Activated CD8-positive, alpha-beta T cell treated with anti-CD3 and anti-CD28 coated beads for 36 hours (primary cell): ENCODE measurements around the gene POMGNT2. TPM values are rescaled to one million over a fixed set of nuclear protein-coding genes. Genes with fewer than 3 reads are reported as not detected.
A peak's percentile ranks its signal among the peaks of the same experiment; 100 is the strongest.

Source experiments
- ATAC-seq: fragments of 200-7000 bp; cut with Tn5 transposase; one replicate; pipeline ENCODE4 v1.10.0; 2021; ENCODE audit warnings: mild to moderate bottlenecking, moderate library complexity
- CTCF ChIA-PET: fragments of 350-600 bp; sonication (Branson Sonifier 250); formaldehyde crosslinking; loops from one replicate; lab custom pipeline; 2021; ENCODE audit warnings: antibody characterized with exemption; lab: Charles Lee
- POLR2A ChIA-PET: fragments of 350-600 bp; sonication (Branson Sonifier 250); formaldehyde crosslinking; loops from one replicate; lab custom pipeline; 2021; ENCODE audit warnings: antibody characterized with exemption; lab: Charles Lee
- DNase-seq: peaks from one replicate; pipeline ENCODE4 v3.0.0-alpha.2; 2020
- H3K27ac Mint-ChIP-seq: one replicate; pipeline ENCODE4 v1.8.0; 2021; ENCODE audit warnings: mild to moderate bottlenecking, mixed read lengths
- H3K27me3 Mint-ChIP-seq: one replicate; pipeline ENCODE4 v1.8.0; 2021; ENCODE audit warnings: mixed read lengths
- H3K36me3 Mint-ChIP-seq: one replicate; pipeline ENCODE4 v1.8.0; 2021; ENCODE audit warnings: low read depth, mixed read lengths
- H3K4me1 Mint-ChIP-seq: one replicate; pipeline ENCODE4 v1.8.0; 2021; ENCODE audit warnings: low read depth, mixed read lengths
- H3K4me3 Mint-ChIP-seq: one replicate; pipeline ENCODE4 v1.8.0; 2021; ENCODE audit warnings: mild to moderate bottlenecking, moderate library complexity, mixed read lengths
- H3K9me3 Mint-ChIP-seq: one replicate; pipeline ENCODE4 v1.8.0; 2021; ENCODE audit warnings: mixed read lengths
- CTCF ChIP-seq: fragments of 200-600 bp; IDR thresholded peaks from one replicate; pipeline ENCODE4 v1.8.0; 2022; ENCODE audit warnings: antibody characterized with exemption, mild to moderate bottlenecking
- intact Hi-C: fragments of 100-400 bp; cut with micrococcal nuclease; formaldehyde crosslinking; loops from one replicate; pipeline ENCODE4 v1.10.0; 2022
- total RNA-seq, 2 experiments: library from RNA; stranded (reverse); gene quantifications; one replicate each; pipeline ENCODE4 v1.2.3, GENCODE V29; 2021

The POMGNT2 gene
- total RNA-seq, 2 experiments from 2014 or later, result 11.9 to 12.0 TPM

- Mint-ChIP-seq H3K4me3 (no peak overlapping the region), H3K4me1 (peaks cover 4% of the 10 kb centered on the region), H3K27ac (no peak overlapping the region), H3K36me3 (no peaks in the 10 kb centered on the region), H3K27me3 (peaks cover 3% of the 10 kb centered on the region), H3K9me3 (peaks cover 5% of the 10 kb centered on the region)
- CTCF ChIA-PET, result interaction anchor here (1.2 to 3.2 kb wide), 2 partner anchors 43 to 159 kb away, joined by 3 to 10 read pairs; no protein-coding TSS in a partner anchor
- TF ChIP-seq CTCF, result no peak
- DNase-seq (no peak), ATAC-seq (peak; percentile 34)
- POLR2A ChIA-PET, result no interaction called here
- intact Hi-C loops, result no loop called here
Measured at GRCh38 chr3:43120937-43121336, 15.1 kb upstream of the POMGNT2 start.

- ChIA-PET POLR2A (no interaction called here), CTCF (no interaction called here)
- ATAC-seq (no peak), DNase-seq (no peak)
- no peak overlapping the region for H3K27ac Mint-ChIP-seq
- peaks cover 4% of the 10 kb centered on the region for H3K4me1 Mint-ChIP-seq
- H3K27me3 Mint-ChIP-seq, result peaks cover 3% of the 10 kb centered on the region
- no peak for TF ChIP-seq CTCF
- H3K36me3 Mint-ChIP-seq, result no peaks in the 10 kb centered on the region
- H3K4me3 Mint-ChIP-seq, result no peak overlapping the region
- intact Hi-C loops, result no loop called here
- H3K9me3 Mint-ChIP-seq, result no peaks in the 10 kb centered on the region
Measured at GRCh38 chr3:43117257-43117656, 11.4 kb upstream of the POMGNT2 start.

GRCh38 chr3:43113671-43114070 lies 7.8 kb upstream of the POMGNT2 start:
- Mint-ChIP-seq H3K9me3 (no peaks in the 10 kb centered on the region), H3K4me3 (no peak overlapping the region), H3K27ac (no peak overlapping the region), H3K36me3 (no peaks in the 10 kb centered on the region), H3K27me3 (peaks cover 2% of the 10 kb centered on the region), H3K4me1 (no peaks in the 10 kb centered on the region)
- ChIA-PET CTCF (interaction anchor here (1.0 to 1.4 kb wide), 5 partner anchors 36 to 153 kb away, joined by 3 to 5 read pairs (median 4); no protein-coding TSS in a partner anchor), POLR2A (no interaction called here)
- intact Hi-C loops, result no loop called here
- DNase-seq, result no peak
- TF ChIP-seq CTCF, result no peak
- no peak for ATAC-seq

GRCh38 chr3:43106293-43106628 lies 382 bp upstream of the POMGNT2 start:
- Mint-ChIP-seq H3K9me3 (no peaks in the 10 kb centered on the region), H3K27me3 (no peaks in the 10 kb centered on the region), H3K36me3 (no peaks in the 10 kb centered on the region), H3K27ac (peak overlapping the region; percentile 50), H3K4me3 (peak overlapping the region; percentile 74), H3K4me1 (peaks cover 23% of the 10 kb centered on the region)
- CTCF ChIA-PET, result interaction anchor here (2.4 kb wide), 1 partner anchor 145 kb away, joined by 13 read pairs; no protein-coding TSS in a partner anchor
- intact Hi-C loops, result no loop called here
- no peak for DNase-seq
- TF ChIP-seq CTCF, result no peak
- POLR2A ChIA-PET, result interaction anchor here (1.1 to 1.5 kb wide), 3 partner anchors 16 to 124 kb away, joined by 3 to 4 read pairs (median 3); no protein-coding TSS in a partner anchor
- no peak for ATAC-seq

GRCh38 chr3:43104660-43105595 lies 951 bp downstream of the POMGNT2 start:
- ChIA-PET CTCF (interaction anchor here (0.6 to 2.4 kb wide), 3 partner anchors 17 to 1657 kb away, joined by 3 to 13 read pairs (median 3); no protein-coding TSS in a partner anchor), POLR2A (interaction anchor here (0.6 to 1.5 kb wide), 7 partner anchors 8 to 141 kb away, joined by 3 to 6 read pairs (median 3); no protein-coding TSS in a partner anchor)
- no peaks in the 10 kb centered on the region for H3K9me3 Mint-ChIP-seq
- intact Hi-C loops, result no loop called here
- no peak overlapping the region for H3K27ac Mint-ChIP-seq
- peak; percentile 19 for ATAC-seq
- peak overlapping the region; percentile 74 for H3K4me3 Mint-ChIP-seq
- H3K4me1 Mint-ChIP-seq, result peaks cover 23% of the 10 kb centered on the region
- no peaks in the 10 kb centered on the region for H3K36me3 Mint-ChIP-seq
- peak; percentile 47 for DNase-seq
- H3K27me3 Mint-ChIP-seq, result no peaks in the 10 kb centered on the region
- TF ChIP-seq CTCF, result no peak
